Measurements from ENCODE around the gene EVA1A.

The EVA1A gene

DNA sequence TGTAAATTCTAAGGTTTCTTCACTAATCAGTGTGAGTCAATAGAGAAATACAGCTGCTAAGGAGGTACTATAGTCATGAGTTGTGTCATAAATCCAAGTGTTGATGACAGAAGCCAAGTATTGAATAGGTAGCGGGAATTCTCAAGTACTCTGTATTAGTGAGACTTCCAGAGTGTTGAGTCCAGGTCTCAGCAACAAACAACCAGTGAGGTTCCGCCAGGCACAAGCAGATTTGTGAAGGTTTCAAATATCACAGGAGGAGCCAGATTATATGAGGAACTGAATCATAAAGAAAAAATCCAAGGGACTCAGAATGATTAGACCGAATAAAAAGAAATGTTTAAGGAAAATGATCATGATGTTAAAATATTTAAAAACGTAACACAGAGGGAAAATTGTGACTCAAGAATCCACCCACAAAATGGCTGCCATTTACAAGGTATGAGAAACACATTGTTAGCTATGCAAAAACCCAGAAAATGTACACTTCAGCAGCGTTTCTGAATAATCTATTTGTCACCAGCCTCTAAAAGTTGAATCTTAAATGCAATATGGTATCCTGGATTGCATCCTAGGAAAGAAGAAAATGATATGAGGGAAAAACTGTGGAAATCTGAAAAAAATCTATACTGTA is 27.3 kb upstream of the EVA1A start:
- DNase-seq (ENCODE audit: low read depth), result peak; percentile 68
- Histone ChIP-seq H3K36me3 (ENCODE audit: control insufficient read depth, insufficient read depth, low read length, severe bottlenecking) (no peaks in the 10 kb centered on the region), H3K27me3 (replicated peaks; ENCODE audit: control insufficient read depth, insufficient read depth, low read length) (no peaks in the 10 kb centered on the region), H3K4me3 (ENCODE audit: low read length) (no peak overlapping the region), H3K9me3 (ENCODE audit: control insufficient read depth, low read length) (no peaks in the 10 kb centered on the region), H3K4me1 (ENCODE audit: control insufficient read depth, insufficient read depth, low read length) (peaks cover 37% of the 10 kb centered on the region), H3K9ac (ENCODE audit: low read length) (no peak overlapping the region)

DNA sequence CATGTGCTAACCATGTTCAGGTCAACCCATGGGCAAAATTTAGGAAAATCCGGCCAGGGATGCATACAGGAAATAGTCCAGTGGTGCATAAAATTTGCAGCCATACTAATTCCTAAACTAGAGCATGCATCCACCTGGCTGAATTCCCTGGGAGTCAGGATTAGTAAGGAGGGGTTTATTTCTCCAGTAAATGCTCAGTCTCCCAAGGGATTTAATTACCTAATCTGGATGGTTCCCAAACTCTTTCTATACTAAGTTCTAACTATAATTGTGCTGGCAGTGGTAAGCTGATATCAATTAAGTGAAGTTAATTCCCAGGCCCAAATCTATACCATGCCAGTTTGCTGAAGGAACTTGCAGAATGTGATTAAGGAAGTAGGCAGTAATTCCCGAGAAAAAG is 26.2 kb upstream of the EVA1A start:
- H3K36me3 ChIP-seq (ENCODE audit: control insufficient read depth, insufficient read depth, low read length, severe bottlenecking), result no peaks in the 10 kb centered on the region
- no peak overlapping the region for H3K4me3 ChIP-seq (ENCODE audit: low read length)
- peaks cover 27% of the 10 kb centered on the region for H3K4me1 ChIP-seq (ENCODE audit: control insufficient read depth, insufficient read depth, low read length)
- H3K9ac ChIP-seq (ENCODE audit: low read length), result no peak overlapping the region
- no peaks in the 10 kb centered on the region for H3K27me3 ChIP-seq (replicated peaks; ENCODE audit: control insufficient read depth, insufficient read depth, low read length)
- DNase-seq (ENCODE audit: low read depth), result no peak
- H3K9me3 ChIP-seq (ENCODE audit: control insufficient read depth, low read length), result no peaks in the 10 kb centered on the region

DNA sequence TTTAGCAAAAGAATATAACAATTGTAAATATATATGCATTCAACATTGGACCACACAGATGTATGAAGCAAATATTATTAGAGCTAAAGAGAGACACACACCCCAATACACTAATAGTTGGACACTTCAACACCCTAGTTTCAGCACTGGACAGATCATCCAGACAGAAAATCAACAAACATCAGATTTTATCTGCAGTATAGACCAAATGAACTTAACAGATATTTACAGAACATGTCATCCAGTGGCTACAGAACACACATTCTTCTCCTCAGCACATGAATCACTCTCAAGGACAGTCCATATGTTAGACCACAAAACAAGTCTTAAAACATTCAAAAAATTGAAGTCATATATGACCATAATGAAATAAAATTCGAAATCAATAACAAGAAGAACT is 22.1 kb upstream of the EVA1A start:
- Histone ChIP-seq H3K9me3 (ENCODE audit: control insufficient read depth, low read length) (no peaks in the 10 kb centered on the region), H3K9ac (ENCODE audit: low read length) (no peak overlapping the region), H3K36me3 (ENCODE audit: control insufficient read depth, insufficient read depth, low read length, severe bottlenecking) (no peaks in the 10 kb centered on the region), H3K4me1 (ENCODE audit: control insufficient read depth, insufficient read depth, low read length) (peaks cover 7% of the 10 kb centered on the region), H3K4me3 (ENCODE audit: low read length) (no peak overlapping the region), H3K27me3 (replicated peaks; ENCODE audit: control insufficient read depth, insufficient read depth, low read length) (no peaks in the 10 kb centered on the region)
- DNase-seq (ENCODE audit: low read depth), result peak; percentile 24

DNA sequence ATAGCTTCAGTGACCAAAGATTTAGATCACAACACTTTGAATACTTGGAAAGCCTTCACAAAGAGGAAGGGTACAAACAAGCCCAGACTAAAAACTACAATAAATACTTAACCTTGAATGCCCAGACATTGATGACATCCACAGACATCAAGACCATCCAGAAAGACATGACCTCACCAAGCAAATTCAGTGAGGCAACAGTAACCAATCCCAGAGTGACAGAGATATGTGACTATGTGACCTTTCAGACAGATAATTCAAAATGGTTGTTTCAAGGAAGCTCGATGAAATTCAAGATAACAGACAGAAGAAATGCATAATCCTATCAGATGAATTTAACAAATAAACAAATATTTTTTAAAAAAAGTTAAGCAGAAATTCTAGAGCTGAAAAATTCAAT is 19.9 kb upstream of the EVA1A start:
- H3K27me3 ChIP-seq (replicated peaks; ENCODE audit: control insufficient read depth, insufficient read depth, low read length), result no peaks in the 10 kb centered on the region
- H3K9me3 ChIP-seq (ENCODE audit: control insufficient read depth, low read length), result no peaks in the 10 kb centered on the region
- no peaks in the 10 kb centered on the region for H3K36me3 ChIP-seq (ENCODE audit: control insufficient read depth, insufficient read depth, low read length, severe bottlenecking)
- no peaks in the 10 kb centered on the region for H3K4me1 ChIP-seq (ENCODE audit: control insufficient read depth, insufficient read depth, low read length)
- DNase-seq (ENCODE audit: low read depth), result no peak
- no peak overlapping the region for H3K9ac ChIP-seq (ENCODE audit: low read length)
- H3K4me3 ChIP-seq (ENCODE audit: low read length), result no peak overlapping the region

DNA sequence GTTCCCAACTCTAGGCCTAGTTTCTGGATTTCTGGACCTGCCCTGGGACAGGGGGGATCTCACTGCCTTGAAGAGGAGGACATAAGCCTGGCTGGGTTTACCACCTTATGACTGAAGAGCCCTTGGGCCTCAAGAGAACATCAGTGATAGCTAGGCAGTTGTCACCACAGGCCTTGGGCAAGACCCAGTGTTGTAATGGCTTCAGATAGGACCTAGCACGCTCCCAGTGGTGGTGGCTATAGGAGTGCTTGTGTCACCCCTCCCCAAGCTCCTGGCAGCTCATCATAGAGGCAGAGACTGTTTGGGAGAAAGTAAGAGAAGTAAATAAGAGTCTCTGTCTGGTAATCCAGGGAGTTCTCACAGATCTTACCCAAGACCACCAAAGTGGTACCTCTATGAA is 19.4 kb upstream of the EVA1A start:
- H3K4me1 ChIP-seq (ENCODE audit: control insufficient read depth, insufficient read depth, low read length), result no peaks in the 10 kb centered on the region
- H3K36me3 ChIP-seq (ENCODE audit: control insufficient read depth, insufficient read depth, low read length, severe bottlenecking), result no peaks in the 10 kb centered on the region
- H3K27me3 ChIP-seq (replicated peaks; ENCODE audit: control insufficient read depth, insufficient read depth, low read length), result no peaks in the 10 kb centered on the region
- H3K9me3 ChIP-seq (ENCODE audit: control insufficient read depth, low read length), result no peaks in the 10 kb centered on the region
- no peak for DNase-seq (ENCODE audit: low read depth)
- no peak overlapping the region for H3K4me3 ChIP-seq (ENCODE audit: low read length)
- no peak overlapping the region for H3K9ac ChIP-seq (ENCODE audit: low read length)

DNA sequence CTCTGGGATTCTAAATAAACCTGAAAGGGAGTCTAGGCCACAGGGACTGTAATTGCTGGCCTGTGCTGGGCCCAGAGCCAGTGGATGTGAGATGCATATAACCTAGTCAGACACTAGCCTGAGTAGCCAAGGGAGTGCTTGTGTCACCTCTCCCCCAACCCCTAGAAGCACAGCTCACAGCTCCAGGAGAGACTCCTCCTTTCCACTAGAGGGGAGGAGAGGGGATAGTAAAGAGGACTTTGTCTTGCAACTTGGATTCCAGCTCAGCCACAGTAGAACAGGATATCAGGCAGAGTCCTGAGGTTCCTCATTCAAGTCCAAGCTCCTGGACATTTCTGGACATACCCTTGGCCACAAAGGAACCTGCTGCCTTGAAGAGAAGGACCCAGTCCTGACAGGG is 18.4 kb upstream of the EVA1A start:
- H3K9ac ChIP-seq (ENCODE audit: low read length), result no peak overlapping the region
- DNase-seq (ENCODE audit: low read depth), result no peak
- H3K4me1 ChIP-seq (ENCODE audit: control insufficient read depth, insufficient read depth, low read length), result no peaks in the 10 kb centered on the region
- no peaks in the 10 kb centered on the region for H3K27me3 ChIP-seq (replicated peaks; ENCODE audit: control insufficient read depth, insufficient read depth, low read length)
- no peak overlapping the region for H3K4me3 ChIP-seq (ENCODE audit: low read length)
- H3K9me3 ChIP-seq (ENCODE audit: control insufficient read depth, low read length), result no peaks in the 10 kb centered on the region
- no peaks in the 10 kb centered on the region for H3K36me3 ChIP-seq (ENCODE audit: control insufficient read depth, insufficient read depth, low read length, severe bottlenecking)

DNA sequence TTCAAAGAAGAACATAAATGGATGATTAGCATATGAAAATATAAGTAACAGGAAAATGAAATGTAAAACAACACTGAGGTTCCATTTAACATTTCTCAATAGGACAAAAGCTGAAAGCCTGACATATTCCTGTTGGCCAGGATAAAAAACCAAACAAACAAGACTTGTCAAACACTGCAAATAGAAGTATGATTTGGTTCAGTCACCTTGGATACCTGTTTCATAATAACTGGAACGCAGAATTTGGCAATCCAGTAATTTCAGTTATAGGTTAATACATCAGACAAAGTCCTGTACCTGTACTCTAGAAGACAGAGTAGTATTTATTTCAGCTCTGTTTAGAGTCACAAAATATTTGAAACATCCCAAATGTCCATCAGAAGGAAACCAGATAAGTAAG is 16.5 kb upstream of the EVA1A start:
- Histone ChIP-seq H3K4me3 (ENCODE audit: low read length) (no peak overlapping the region), H3K4me1 (ENCODE audit: control insufficient read depth, insufficient read depth, low read length) (no peaks in the 10 kb centered on the region), H3K36me3 (ENCODE audit: control insufficient read depth, insufficient read depth, low read length, severe bottlenecking) (no peaks in the 10 kb centered on the region), H3K9ac (ENCODE audit: low read length) (no peak overlapping the region), H3K27me3 (replicated peaks; ENCODE audit: control insufficient read depth, insufficient read depth, low read length) (no peaks in the 10 kb centered on the region), H3K9me3 (ENCODE audit: control insufficient read depth, low read length) (no peaks in the 10 kb centered on the region)
- DNase-seq (ENCODE audit: low read depth), result no peak

DNA sequence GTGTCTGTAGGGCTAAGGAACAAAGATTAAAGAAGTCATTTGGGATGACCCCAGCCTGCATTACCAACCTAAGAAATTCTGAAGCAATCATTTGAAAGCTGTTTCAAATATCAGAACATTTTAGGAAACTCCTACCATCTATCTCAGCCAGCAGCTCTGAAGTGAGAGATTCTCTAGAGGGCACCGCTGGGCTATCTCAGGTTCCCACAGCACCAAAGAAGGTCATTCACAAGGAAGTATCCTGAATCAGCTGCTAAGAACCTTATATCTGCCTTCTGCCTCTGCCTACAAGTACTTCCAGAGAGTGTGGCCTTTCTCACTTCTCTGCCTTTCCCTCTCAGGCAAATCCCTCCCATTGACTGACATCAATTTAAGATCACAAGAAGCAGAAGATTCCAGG is 13.4 kb upstream of the EVA1A start:
- H3K9ac ChIP-seq (ENCODE audit: low read length), result no peak overlapping the region
- H3K9me3 ChIP-seq (ENCODE audit: control insufficient read depth, low read length), result no peaks in the 10 kb centered on the region
- no peaks in the 10 kb centered on the region for H3K27me3 ChIP-seq (replicated peaks; ENCODE audit: control insufficient read depth, insufficient read depth, low read length)
- no peak overlapping the region for H3K4me3 ChIP-seq (ENCODE audit: low read length)
- peaks cover 13% of the 10 kb centered on the region for H3K4me1 ChIP-seq (ENCODE audit: control insufficient read depth, insufficient read depth, low read length)
- no peaks in the 10 kb centered on the region for H3K36me3 ChIP-seq (ENCODE audit: control insufficient read depth, insufficient read depth, low read length, severe bottlenecking)
- no peak for DNase-seq (ENCODE audit: low read depth)

DNA sequence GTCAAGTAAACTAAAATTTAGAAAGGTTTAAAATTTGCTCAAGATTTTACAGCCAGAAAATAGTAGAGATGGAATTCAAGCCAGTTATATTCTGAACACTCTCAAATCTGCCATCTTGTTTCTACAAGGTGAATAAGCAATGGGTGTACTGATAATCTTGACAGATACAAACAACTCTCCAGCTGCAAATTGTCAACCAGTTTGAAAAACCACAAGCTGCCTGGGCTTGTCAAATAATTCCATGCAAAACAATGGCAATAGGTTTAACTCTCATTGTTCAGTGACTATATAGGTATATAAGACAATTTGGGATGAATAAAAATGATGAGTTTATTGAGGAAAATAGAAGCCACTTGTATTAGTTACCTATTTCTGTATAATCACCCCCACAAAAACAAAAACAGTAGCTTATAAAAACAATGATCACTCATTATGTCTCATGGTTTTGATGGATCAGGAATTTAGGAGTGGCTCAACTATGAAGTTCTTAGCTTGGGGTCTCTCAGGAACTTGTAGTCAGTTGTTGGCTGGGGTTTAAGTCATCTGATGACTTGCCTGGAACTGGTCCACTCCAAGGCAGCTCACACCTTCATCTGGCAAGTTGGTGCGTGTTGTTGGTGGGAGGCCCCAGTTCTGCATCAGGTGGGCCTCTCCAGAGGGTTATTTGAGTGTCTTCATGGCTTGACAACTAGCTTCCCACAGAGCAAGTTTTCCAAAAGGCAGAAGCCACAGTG is 12.6 kb upstream of the EVA1A start:
- H3K9ac ChIP-seq (ENCODE audit: low read length), result no peak overlapping the region
- no peak for DNase-seq (ENCODE audit: low read depth)

DNA sequence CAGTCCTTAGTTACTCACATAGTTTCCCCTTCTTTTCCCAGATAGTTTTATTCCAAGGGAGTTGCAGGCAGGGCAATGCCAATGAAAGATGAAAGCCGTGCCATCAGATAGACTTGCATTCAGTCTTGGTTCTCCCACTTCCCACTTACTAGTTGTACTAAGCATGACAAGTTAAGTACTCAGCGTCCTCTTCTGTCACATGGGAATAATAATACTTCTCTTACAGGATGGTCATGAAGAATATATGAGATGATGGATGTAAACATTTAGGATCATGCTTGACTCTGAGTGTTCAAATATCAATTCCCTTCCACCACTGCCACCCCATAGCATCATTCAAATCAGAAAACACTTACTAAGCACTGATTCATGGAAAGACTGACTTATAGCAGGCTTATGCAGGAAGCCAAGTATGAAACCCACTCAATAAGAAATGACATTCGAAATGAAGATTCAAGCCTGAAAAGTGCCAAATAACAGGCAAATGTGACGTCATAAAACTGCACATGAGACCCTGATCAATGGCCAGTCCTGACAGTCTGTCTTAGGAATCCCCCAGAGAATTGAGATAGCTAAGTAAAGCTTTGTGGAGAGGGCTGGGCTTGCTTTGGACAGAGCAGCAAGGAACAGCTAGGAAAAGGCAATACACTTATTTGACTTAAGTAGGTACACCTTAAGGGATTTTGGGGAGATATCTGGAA is 11.1 kb upstream of the EVA1A start:
- Histone ChIP-seq H3K4me3 (ENCODE audit: low read length) (no peak overlapping the region), H3K27me3 (replicated peaks; ENCODE audit: control insufficient read depth, insufficient read depth, low read length) (no peaks in the 10 kb centered on the region), H3K9ac (ENCODE audit: low read length) (no peak overlapping the region), H3K9me3 (ENCODE audit: control insufficient read depth, low read length) (no peaks in the 10 kb centered on the region), H3K4me1 (ENCODE audit: control insufficient read depth, insufficient read depth, low read length) (peaks cover 13% of the 10 kb centered on the region), H3K36me3 (ENCODE audit: control insufficient read depth, insufficient read depth, low read length, severe bottlenecking) (no peaks in the 10 kb centered on the region)
- no peak for DNase-seq (ENCODE audit: low read depth)

More for the DNA sequence above, 12.6 kb upstream of the EVA1A start:
- H3K36me3 ChIP-seq (ENCODE audit: control insufficient read depth, insufficient read depth, low read length, severe bottlenecking), result no peaks in the 10 kb centered on the region
- H3K4me1 ChIP-seq (ENCODE audit: control insufficient read depth, insufficient read depth, low read length), result peaks cover 13% of the 10 kb centered on the region
- no peak overlapping the region for H3K4me3 ChIP-seq (ENCODE audit: low read length)
- no peaks in the 10 kb centered on the region for H3K9me3 ChIP-seq (ENCODE audit: control insufficient read depth, low read length)
- H3K27me3 ChIP-seq (replicated peaks; ENCODE audit: control insufficient read depth, insufficient read depth, low read length), result no peaks in the 10 kb centered on the region

DNA sequence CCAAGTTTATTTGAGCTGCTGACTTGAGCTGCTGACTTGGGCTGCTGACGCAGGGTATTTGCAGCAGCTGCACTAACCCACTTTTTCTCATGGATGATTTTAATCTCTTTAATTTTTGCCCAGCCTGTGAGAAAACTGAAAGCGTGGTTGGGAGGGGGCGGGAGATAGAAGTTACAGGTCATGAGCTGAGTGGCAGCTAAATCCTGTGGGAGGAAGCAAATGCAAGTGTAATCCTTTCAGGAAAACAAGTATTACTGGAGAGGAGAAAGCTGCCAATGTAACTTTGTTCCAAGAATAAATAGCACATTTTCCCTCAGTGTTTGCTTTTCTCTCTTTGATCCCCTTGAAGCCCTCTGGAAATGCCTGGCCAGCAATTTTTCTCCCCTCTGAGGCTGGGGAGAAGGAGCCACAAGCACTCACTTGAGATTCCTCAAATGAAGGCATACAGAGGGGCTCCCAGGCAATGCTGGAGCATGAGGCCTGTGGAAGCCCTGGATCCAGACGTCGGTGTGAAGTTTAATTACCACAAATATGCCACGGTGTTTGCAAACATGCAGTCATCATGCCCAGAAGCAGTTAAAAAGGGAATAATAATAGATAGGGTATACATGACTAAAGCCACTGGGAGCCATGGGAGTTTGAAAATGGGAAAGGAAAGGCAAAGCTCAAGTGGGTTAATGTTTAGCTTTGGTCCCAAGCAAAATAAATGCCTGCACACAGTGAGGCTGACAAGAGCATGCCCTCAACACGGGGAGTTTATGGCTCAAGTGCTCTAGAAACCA is 10.4 kb upstream of the EVA1A start:
- no peak overlapping the region for H3K4me3 ChIP-seq (ENCODE audit: low read length)
- no peaks in the 10 kb centered on the region for H3K27me3 ChIP-seq (replicated peaks; ENCODE audit: control insufficient read depth, insufficient read depth, low read length)
- no peak for DNase-seq (ENCODE audit: low read depth)
- peaks cover 13% of the 10 kb centered on the region for H3K4me1 ChIP-seq (ENCODE audit: control insufficient read depth, insufficient read depth, low read length)
- no peak overlapping the region for H3K9ac ChIP-seq (ENCODE audit: low read length)
- H3K9me3 ChIP-seq (ENCODE audit: control insufficient read depth, low read length), result no peaks in the 10 kb centered on the region
- no peaks in the 10 kb centered on the region for H3K36me3 ChIP-seq (ENCODE audit: control insufficient read depth, insufficient read depth, low read length, severe bottlenecking)
